Neural cell (in vitro differentiated cells): Measurements from ENCODE around the gene TNRC6A. TPM values are rescaled to one million over a fixed set of nuclear protein-coding genes. Genes with fewer than 3 reads are reported as not detected.

ENCODE experiments used
- H2AFZ ChIP-seq: fragments of 200-600, 300-800 bp; sonication (generic), shearing (Covaris generic); 2 replicates; pipeline ENCODE4 v1.6.0; 2014; ENCODE audit warnings: low read depth, mild to moderate bottlenecking, antibody characterized with exemption, low read length, moderate library complexity
- H3F3A ChIP-seq: fragments of 200-600 bp; shearing (Covaris generic); 2 replicates; pipeline ENCODE4 v1.6.1; 2016; ENCODE audit warnings: mild to moderate bottlenecking, moderate library complexity, mixed read lengths, antibody characterized with exemption, low read length; ENCODE audit not compliant: insufficient read depth, poor library complexity, severe bottlenecking
- H3K27ac ChIP-seq: fragments of 200-600, 300-800 bp; sonication (generic), shearing (Covaris generic); 2 replicates; pipeline ENCODE4 v1.5.1; 2014; ENCODE audit warnings: mild to moderate bottlenecking, low read length, moderate library complexity
- H3K27me3 ChIP-seq: fragments of 300-800, 200-600 bp; sonication (generic), shearing (Covaris generic); 2 replicates; pipeline ENCODE4 v1.6.0; 2014; ENCODE audit warnings: mild to moderate bottlenecking, low read depth, low read length, moderate library complexity; ENCODE audit not compliant: insufficient read depth
- H3K36me3 ChIP-seq: fragments of 300-800, 200-600 bp; sonication (generic), shearing (Covaris generic); 2 replicates; pipeline ENCODE4 v1.5.1; 2014; ENCODE audit warnings: mild to moderate bottlenecking, antibody characterized with exemption, low read length, moderate library complexity; ENCODE audit not compliant: insufficient read depth
- H3K4me2 ChIP-seq: fragments of 300-800, 200-600 bp; sonication (generic), shearing (Covaris generic); 2 replicates; pipeline ENCODE4 v1.6.0; 2014; ENCODE audit warnings: mild to moderate bottlenecking, low read length
- H3K4me3 ChIP-seq: fragments of 300-800, 200-600 bp; sonication (generic), shearing (Covaris generic); 2 replicates; pipeline ENCODE4 v1.5.1; 2014; ENCODE audit warnings: mild to moderate bottlenecking, low read length, moderate library complexity
- H3K79me2 ChIP-seq: fragments of 200-600 bp; shearing (Covaris generic); replicated peaks from 2 replicates; pipeline ENCODE4 v1.6.0; 2014; ENCODE audit warnings: mild to moderate bottlenecking, low read length, moderate library complexity; ENCODE audit not compliant: insufficient read depth
- H3K9ac ChIP-seq: fragments of 300-800, 200-600 bp; sonication (generic), shearing (Covaris generic); 2 replicates; pipeline ENCODE4 v1.6.1; 2016; ENCODE audit warnings: mild to moderate bottlenecking, low read length, mixed read lengths
- H3K9me2 ChIP-seq: fragments of 200-600 bp; shearing (Covaris generic); 2 replicates; pipeline ENCODE4 v1.6.1; 2016; ENCODE audit warnings: mild to moderate bottlenecking, low read length, mixed read lengths; ENCODE audit not compliant: insufficient read depth
- H3K9me3 ChIP-seq: fragments of 200-600, 300-800 bp; sonication (generic), shearing (Covaris generic); 2 replicates; pipeline ENCODE4 v1.6.1; 2016; ENCODE audit warnings: mild to moderate bottlenecking, mixed run types, low read length, moderate library complexity, mixed read lengths
- H4K20me1 ChIP-seq: fragments of 200-600 bp; shearing (Covaris generic); 2 replicates; pipeline ENCODE4 v1.6.1; 2016; ENCODE audit warnings: mild to moderate bottlenecking, mixed run types; ENCODE audit not compliant: insufficient read depth
- EP300 ChIP-seq: fragments of 450-650 bp; conservative IDR thresholded peaks from 2 replicates; pipeline ENCODE4 v1.6.1; 2014; ENCODE audit warnings: antibody characterized with exemption, mild to moderate bottlenecking, moderate library complexity; ENCODE audit not compliant: poor library complexity, severe bottlenecking
- EZH2 ChIP-seq: fragments of 200-600, 300-800 bp; shearing (Covaris generic), sonication (generic); IDR thresholded peaks from 2 replicates; pipeline ENCODE4 v1.6.1; 2014; ENCODE audit warnings: antibody characterized with exemption, low read length, borderline replicate concordance, mild to moderate bottlenecking; ENCODE audit not compliant: insufficient read depth, poor library complexity, severe bottlenecking
- MXI1 ChIP-seq: fragments of 450-650 bp; conservative IDR thresholded peaks from 2 replicates; pipeline ENCODE4 v1.6.1; 2014; ENCODE audit warnings: antibody characterized with exemption, mild to moderate bottlenecking; ENCODE audit not compliant: poor library complexity, severe bottlenecking
- POLR2AphosphoS5 ChIP-seq: IDR thresholded peaks from 2 replicates; pipeline ENCODE4 v1.6.1; 2012
- RAD21 ChIP-seq: fragments of 450-650 bp; conservative IDR thresholded peaks from 2 replicates; pipeline ENCODE4 v1.6.1; 2014; ENCODE audit warnings: antibody characterized with exemption, mild to moderate bottlenecking, moderate library complexity
- SMC3 ChIP-seq: fragments of 450-650 bp; conservative IDR thresholded peaks from 2 replicates; pipeline ENCODE4 v1.6.1; 2014; ENCODE audit warnings: antibody characterized with exemption, mild to moderate bottlenecking, moderate library complexity; ENCODE audit not compliant: poor library complexity
- TAF1 ChIP-seq: IDR thresholded peaks from 2 replicates; pipeline ENCODE4 v1.6.1; 2012; ENCODE audit warnings: low read depth
- polyA plus RNA-seq: library from polyadenylated mRNA; depleted of rRNA; stranded (reverse); fragments of >200 nt; gene quantifications from 2 replicates; pipeline ENCODE4 v1.2.3, GENCODE V29; 2014
- TF ChIP-seq, protein P1 (sequence below): fragments of 450-650 bp; IDR thresholded peaks from 2 replicates; pipeline ENCODE4 v1.5.1; 2014; ENCODE audit warnings: antibody characterized with exemption, mild to moderate bottlenecking, moderate library complexity; ENCODE audit not compliant: poor library complexity, severe bottlenecking
- TF ChIP-seq, protein P2 (sequence below): IDR thresholded peaks from 2 replicates; pipeline ENCODE4 v1.6.1; 2012; ENCODE audit warnings: borderline replicate concordance

TNRC6A gene
- polyA plus RNA-seq, 1 donor from 2014 or later = 32.1 TPM

DNA sequence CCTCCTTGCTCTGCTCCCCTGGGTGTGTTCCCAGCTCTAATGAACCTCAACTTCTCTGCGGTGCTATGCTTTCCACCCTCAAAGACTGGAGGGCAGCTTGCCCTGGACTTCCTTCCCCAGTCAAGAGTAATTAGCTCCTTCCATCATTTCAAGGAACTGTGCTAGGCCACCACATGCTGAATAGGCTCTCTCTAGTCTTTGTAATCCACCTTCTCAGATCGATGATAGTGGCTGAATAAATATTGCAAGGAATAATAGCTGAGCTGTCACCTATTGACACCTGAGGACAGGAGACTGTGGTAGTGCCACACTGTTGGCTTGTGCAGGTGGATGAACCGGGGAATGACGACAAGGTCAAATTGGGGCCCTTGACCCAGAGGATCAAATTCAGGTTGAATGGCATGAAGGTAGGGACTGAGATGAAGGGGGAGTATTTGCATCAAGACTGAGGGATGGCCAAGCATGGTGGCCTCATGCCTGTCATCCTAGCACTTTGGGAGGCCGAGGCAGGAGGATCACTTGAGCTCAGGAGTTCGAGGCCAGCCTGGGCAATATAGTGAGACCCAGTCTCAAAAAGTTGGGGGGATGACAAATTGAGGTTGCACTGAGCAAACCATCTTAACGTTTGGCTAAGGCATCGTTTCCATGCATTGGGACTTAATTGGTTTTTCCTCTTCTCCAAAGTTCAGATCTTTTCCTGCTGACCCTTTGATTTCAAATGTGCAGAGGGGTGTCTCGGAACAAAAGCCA is 97.5 kb downstream of the TNRC6A start:
- no peak overlapping the region for H2AFZ ChIP-seq
- H3K9me2 ChIP-seq = no peaks in the 10 kb centered on the region
- peaks cover 4% of the 10 kb centered on the region for H3K36me3 ChIP-seq
- no peaks in the 10 kb centered on the region for H3F3A ChIP-seq
- H3K79me2 ChIP-seq = no peaks in the 10 kb centered on the region
- H3K4me2 ChIP-seq = no peak overlapping the region
- H3K27ac ChIP-seq = no peak overlapping the region
- no peaks in the 10 kb centered on the region for H3K9me3 ChIP-seq
- H3K9ac ChIP-seq = no peak overlapping the region
- TF ChIP-seq TAF1 = no peak
- TF ChIP-seq, protein P1, sequence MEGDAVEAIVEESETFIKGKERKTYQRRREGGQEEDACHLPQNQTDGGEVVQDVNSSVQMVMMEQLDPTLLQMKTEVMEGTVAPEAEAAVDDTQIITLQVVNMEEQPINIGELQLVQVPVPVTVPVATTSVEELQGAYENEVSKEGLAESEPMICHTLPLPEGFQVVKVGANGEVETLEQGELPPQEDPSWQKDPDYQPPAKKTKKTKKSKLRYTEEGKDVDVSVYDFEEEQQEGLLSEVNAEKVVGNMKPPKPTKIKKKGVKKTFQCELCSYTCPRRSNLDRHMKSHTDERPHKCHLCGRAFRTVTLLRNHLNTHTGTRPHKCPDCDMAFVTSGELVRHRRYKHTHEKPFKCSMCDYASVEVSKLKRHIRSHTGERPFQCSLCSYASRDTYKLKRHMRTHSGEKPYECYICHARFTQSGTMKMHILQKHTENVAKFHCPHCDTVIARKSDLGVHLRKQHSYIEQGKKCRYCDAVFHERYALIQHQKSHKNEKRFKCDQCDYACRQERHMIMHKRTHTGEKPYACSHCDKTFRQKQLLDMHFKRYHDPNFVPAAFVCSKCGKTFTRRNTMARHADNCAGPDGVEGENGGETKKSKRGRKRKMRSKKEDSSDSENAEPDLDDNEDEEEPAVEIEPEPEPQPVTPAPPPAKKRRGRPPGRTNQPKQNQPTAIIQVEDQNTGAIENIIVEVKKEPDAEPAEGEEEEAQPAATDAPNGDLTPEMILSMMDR = no peak
- TF ChIP-seq EZH2 = no peak
- no peak for TF ChIP-seq RAD21
- no peak for TF ChIP-seq EP300
- TF ChIP-seq MXI1 = no peak
- TF ChIP-seq, protein P2, sequence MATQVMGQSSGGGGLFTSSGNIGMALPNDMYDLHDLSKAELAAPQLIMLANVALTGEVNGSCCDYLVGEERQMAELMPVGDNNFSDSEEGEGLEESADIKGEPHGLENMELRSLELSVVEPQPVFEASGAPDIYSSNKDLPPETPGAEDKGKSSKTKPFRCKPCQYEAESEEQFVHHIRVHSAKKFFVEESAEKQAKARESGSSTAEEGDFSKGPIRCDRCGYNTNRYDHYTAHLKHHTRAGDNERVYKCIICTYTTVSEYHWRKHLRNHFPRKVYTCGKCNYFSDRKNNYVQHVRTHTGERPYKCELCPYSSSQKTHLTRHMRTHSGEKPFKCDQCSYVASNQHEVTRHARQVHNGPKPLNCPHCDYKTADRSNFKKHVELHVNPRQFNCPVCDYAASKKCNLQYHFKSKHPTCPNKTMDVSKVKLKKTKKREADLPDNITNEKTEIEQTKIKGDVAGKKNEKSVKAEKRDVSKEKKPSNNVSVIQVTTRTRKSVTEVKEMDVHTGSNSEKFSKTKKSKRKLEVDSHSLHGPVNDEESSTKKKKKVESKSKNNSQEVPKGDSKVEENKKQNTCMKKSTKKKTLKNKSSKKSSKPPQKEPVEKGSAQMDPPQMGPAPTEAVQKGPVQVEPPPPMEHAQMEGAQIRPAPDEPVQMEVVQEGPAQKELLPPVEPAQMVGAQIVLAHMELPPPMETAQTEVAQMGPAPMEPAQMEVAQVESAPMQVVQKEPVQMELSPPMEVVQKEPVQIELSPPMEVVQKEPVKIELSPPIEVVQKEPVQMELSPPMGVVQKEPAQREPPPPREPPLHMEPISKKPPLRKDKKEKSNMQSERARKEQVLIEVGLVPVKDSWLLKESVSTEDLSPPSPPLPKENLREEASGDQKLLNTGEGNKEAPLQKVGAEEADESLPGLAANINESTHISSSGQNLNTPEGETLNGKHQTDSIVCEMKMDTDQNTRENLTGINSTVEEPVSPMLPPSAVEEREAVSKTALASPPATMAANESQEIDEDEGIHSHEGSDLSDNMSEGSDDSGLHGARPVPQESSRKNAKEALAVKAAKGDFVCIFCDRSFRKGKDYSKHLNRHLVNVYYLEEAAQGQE = no peak
- no peak for TF ChIP-seq POLR2AphosphoS5
- no peak for TF ChIP-seq SMC3
- no peak overlapping the region for H3K4me3 ChIP-seq
- no peaks in the 10 kb centered on the region for H3K27me3 ChIP-seq
- H4K20me1 ChIP-seq = no peaks in the 10 kb centered on the region

DNA sequence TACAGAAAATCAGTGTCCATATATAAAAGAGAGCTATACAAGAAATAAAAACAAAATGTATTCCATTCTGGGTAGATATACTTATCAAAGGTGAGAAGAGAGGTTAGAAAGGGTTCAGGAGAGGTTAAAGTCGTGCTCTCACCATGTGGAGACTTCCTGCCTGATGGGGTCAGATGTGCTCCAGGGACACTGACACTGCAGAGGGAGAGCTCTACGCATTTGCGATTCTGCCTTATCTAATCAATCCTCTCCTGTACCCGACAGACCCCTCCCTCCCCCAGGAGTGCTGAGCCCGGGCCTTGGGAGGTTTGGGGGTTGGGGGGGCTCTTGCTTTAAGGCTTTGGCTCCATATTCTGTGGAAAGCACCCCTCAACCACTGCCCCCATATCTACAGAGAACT is 99.7 kb downstream of the TNRC6A start:
- no peaks in the 10 kb centered on the region for H3F3A ChIP-seq
- H3K9me3 ChIP-seq = no peaks in the 10 kb centered on the region
- H3K79me2 ChIP-seq = no peaks in the 10 kb centered on the region
- H3K27me3 ChIP-seq = no peaks in the 10 kb centered on the region
- H3K9ac ChIP-seq = no peak overlapping the region
- peaks cover 4% of the 10 kb centered on the region for H3K36me3 ChIP-seq
- no peak overlapping the region for H2AFZ ChIP-seq
- H3K4me3 ChIP-seq = no peak overlapping the region
- no peak overlapping the region for H3K27ac ChIP-seq
- H4K20me1 ChIP-seq = no peaks in the 10 kb centered on the region
- no peak overlapping the region for H3K4me2 ChIP-seq
- no peaks in the 10 kb centered on the region for H3K9me2 ChIP-seq
- TF ChIP-seq TAF1 (no peak), RAD21 (no peak), EZH2 (no peak), MXI1 (no peak), POLR2AphosphoS5 (no peak), SMC3 (no peak), EP300 (no peak)
- TF ChIP-seq, protein P2 = no peak
- TF ChIP-seq, protein P1 = no peak
